Measurements from ENCODE around the gene MPHOSPH9. TPM values are rescaled to one million over a fixed set of nuclear protein-coding genes. Genes with fewer than 3 reads are reported as not detected.

MPHOSPH9 gene
- total and polyA plus RNA-seq, 12 donors: 11.7 to 61.7 (median 23.5) TPM

- 85 to 88% (median 87%) methylated on average over 18 to 19 of the region's 19 CpGs for WGBS, 4 donors
- H3K36me3 ChIP-seq (replicated peaks in 1 of 2): no peaks in the 10 kb centered on the region
- H3K27ac ChIP-seq: peak overlapping the region in 1 of 5 donors; percentile 16
- no peak for DNase-seq
- no peaks in the 10 kb centered on the region for H3K27me3 ChIP-seq
- peaks cover 59 to 84% of the 10 kb centered on the region in 2 donors for H3K4me1 ChIP-seq (replicated peaks in 1 of 2)
- no peak for TF ChIP-seq CTCF (IDR thresholded peaks at IDR 0.05)
- no peak for TF ChIP-seq POLR2A (IDR thresholded peaks at IDR 0.05)
- intact Hi-C loops (cut with DNase I): no loop called here
- no peaks in the 10 kb centered on the region for H3K9me3 ChIP-seq (replicated peaks in 1 of 3)
- H3K4me3 ChIP-seq: no peak overlapping the region
Observed at GRCh38 chr12:123111498-123112165, 121.3 kb downstream of the MPHOSPH9 start.

- Histone ChIP-seq H3K4me1 (replicated peaks in 1 of 2) (peaks cover 41 to 72% of the 10 kb centered on the region in 2 donors), H3K36me3 (replicated peaks in 1 of 2) (no peaks in the 10 kb centered on the region), H3K27ac (peak overlapping the region in 4 of 5 donors; percentile 36 to 71 (median 66)), H3K9me3 (replicated peaks in 1 of 3) (no peaks in the 10 kb centered on the region), H3K4me3 (no peak overlapping the region), H3K27me3 (no peaks in the 10 kb centered on the region)
- DNase-seq: peak in 6 of 7 donors; percentile 59 to 76 (median 67)
- intact Hi-C loops (cut with DNase I): no loop called here
- WGBS, 4 donors: 38 to 52% (median 43%) methylated on average over 1 to 3 of the region's 3 CpGs
- no peak for TF ChIP-seq CTCF (IDR thresholded peaks at IDR 0.05)
- TF ChIP-seq POLR2A (IDR thresholded peaks at IDR 0.05): peak in 1 of 2 donors; percentile 20
Observed at GRCh38 chr12:123109319-123109772, 123.6 kb downstream of the MPHOSPH9 start.

- no peaks in the 10 kb centered on the region for H3K27me3 ChIP-seq
- 73 to 85% (median 74%) methylated on average over 6 to 7 of the region's 7 CpGs for WGBS, 4 donors
- intact Hi-C loops (cut with DNase I): no loop called here
- TF ChIP-seq POLR2A (IDR thresholded peaks at IDR 0.05): no peak
- no peak for TF ChIP-seq CTCF (IDR thresholded peaks at IDR 0.05)
- no peak for DNase-seq
- no peaks in the 10 kb centered on the region for H3K9me3 ChIP-seq (replicated peaks in 1 of 3)
- no peaks in the 10 kb centered on the region for H3K36me3 ChIP-seq (replicated peaks in 1 of 2)
- H3K27ac ChIP-seq: peak overlapping the region; percentile 36 to 71 (median 66)
- H3K4me3 ChIP-seq: no peak overlapping the region
- H3K4me1 ChIP-seq (replicated peaks in 1 of 2): peaks cover 38 to 66% of the 10 kb centered on the region in 2 donors
Observed at GRCh38 chr12:123108682-123109066, 124.3 kb downstream of the MPHOSPH9 start.

- TF ChIP-seq POLR2A (IDR thresholded peaks at IDR 0.05): no peak
- no peak for TF ChIP-seq CTCF (IDR thresholded peaks at IDR 0.05)
- H3K4me3 ChIP-seq: no peak overlapping the region
- peak overlapping the region in 4 of 5 donors; percentile 40 to 71 (median 66) for H3K27ac ChIP-seq
- intact Hi-C loops (cut with DNase I): no loop called here
- 61 to 71% (median 65%) methylated on average over 13 of the region's 13 CpGs for WGBS, 4 donors
- H3K9me3 ChIP-seq (replicated peaks in 1 of 3): no peaks in the 10 kb centered on the region
- DNase-seq: peak in 4 of 7 donors; percentile 38 to 62 (median 50)
- H3K27me3 ChIP-seq: no peaks in the 10 kb centered on the region
- peaks cover 38 to 65% of the 10 kb centered on the region in 2 donors for H3K4me1 ChIP-seq (replicated peaks in 1 of 2)
- H3K36me3 ChIP-seq (replicated peaks in 1 of 2): no peaks in the 10 kb centered on the region
Observed at GRCh38 chr12:123107926-123108681, 124.8 kb downstream of the MPHOSPH9 start.
